GM21447 (cell line): ENCODE measurements around the gene GMEB2.
"Not testable (repeated sequence)": the region's sequence is repeated elsewhere in the genome, so short reads cannot be mapped to it uniquely, and the experiment has no call there.

Experiments
- ATAC-seq: cut with Tn5 transposase; IDR thresholded peaks from one replicate; pipeline ENCODE4 v1.9.1; 2021; ENCODE audit not compliant: unreplicated experiment

The GMEB2 gene

DNA sequence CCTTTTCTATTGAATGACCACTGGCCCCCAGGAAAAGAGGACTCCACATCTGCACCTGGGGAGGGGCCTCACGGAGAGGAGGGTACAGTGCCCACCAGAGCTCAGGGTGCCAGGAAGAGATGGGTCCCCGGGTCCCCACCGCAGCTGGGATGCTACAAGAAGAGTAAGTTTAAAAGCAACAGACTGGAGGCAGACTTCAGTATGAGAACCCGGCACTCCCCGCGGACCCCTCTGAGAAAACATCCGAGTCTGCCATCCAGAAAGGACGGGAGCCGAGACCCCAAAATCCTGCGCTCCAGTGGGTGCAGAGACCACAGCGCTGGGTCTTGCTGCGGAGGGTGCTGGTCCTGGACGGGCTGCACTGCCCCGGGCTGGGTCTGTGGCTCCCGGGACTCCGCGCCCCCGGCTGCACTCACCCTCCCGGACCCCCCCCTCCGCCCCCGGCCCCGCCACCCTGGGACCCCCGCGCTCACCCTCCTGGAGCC lies 53.2 kb downstream of the GMEB2 start:
- ATAC-seq = no peak

DNA sequence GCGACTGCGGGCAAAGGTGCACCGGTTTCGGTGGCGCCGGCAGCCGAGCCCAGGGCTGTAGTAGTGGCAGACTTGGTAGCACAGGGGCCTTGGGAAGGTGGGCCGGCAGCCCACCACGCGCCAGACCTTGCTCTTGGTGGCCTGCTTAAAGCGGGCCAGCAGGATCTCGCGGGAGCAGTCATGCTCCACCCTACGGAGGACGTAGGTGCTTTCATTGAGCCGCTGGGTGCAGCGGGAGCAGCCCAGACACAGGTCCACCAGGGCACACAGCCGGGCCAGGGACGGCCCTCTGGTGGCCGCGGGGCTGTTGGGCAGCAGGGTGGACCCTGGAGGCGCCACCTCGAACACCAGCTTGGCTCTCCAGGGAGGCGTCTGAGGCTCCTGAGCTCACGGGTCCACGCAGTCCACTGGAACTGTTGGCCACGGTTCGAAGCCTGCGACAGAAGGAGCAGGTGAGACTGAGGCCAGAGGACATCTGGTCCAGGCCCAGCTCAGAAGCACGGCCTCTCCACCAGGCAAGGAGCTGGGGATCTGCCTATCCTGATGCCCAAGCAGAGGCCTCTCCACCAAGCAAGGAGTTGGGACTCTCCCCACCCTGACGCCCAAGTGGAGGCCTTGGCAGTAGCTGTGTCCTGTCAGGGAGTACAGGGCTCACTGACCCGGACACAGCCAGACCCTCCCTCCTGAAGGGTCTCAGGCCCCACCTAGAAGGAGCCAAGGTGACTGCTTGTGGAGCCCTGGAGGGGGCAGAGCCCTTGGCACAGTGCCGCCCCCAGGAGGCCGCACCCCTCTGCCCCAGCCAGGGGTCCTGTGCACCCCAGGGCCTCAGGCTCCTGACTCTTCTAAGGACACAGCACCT lies 53.9 kb downstream of the GMEB2 start:
- no peak for ATAC-seq

DNA sequence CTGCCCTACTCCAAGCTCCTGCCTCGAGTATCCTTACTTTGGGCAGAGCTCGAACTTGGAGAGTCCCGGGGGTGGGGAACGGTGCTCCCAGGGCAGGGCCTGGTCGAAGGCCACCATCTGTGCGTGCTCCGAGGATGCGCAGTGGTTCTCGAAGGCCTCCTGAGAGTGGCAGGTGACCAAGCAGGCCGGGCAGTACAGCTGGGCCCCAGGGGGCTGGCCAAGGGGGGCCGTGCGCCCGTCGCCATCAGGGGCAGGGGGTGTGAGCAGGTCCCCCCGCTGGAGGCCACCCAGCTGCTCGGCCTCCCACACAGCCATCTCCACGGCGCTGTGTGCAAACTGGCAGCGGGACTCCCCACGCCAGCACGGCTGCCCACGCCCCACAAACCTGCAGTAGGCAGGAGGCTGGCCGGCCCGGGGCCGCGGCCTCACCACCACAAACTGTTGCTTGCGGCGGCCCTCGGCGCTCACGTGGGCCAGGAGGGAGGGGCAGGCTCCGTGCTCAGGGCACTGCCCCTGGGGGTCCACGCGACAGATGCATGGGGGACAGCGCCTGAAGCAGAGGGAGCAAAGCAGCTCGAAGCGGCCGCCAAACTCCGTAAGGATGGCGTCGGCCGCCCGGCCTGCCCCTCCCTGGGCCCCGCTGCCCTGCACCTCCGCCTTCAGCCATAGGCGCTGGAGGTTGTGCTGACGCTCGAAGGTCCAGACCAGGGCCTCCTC lies 54.7 kb downstream of the GMEB2 start:
- no peak for ATAC-seq

DNA sequence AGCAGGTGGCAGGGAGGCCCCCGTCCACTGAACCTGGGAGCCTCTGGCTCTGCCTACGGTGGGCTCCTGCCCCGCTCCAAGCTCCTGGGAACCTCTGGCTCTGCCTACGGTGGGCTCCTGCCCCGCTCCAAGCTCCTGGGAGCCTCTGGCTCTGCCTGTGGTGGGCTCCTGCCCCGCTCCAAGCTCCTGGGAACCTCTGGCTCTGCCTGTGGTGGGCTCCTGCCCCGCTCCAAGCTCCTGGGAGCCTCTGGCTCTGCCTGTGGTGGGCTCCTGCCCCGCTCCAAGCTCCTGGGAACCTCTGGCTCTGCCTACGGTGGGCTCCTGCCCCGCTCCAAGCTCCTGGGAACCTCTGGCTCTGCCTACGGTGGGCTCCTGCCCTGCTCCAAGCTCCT lies 55.8 kb downstream of the GMEB2 start:
- ATAC-seq = not testable (repeated sequence)

- ATAC-seq = no peak
Observed at GRCh38 chr20:63570281-63571086, 56.4 kb downstream of the GMEB2 start.

DNA sequence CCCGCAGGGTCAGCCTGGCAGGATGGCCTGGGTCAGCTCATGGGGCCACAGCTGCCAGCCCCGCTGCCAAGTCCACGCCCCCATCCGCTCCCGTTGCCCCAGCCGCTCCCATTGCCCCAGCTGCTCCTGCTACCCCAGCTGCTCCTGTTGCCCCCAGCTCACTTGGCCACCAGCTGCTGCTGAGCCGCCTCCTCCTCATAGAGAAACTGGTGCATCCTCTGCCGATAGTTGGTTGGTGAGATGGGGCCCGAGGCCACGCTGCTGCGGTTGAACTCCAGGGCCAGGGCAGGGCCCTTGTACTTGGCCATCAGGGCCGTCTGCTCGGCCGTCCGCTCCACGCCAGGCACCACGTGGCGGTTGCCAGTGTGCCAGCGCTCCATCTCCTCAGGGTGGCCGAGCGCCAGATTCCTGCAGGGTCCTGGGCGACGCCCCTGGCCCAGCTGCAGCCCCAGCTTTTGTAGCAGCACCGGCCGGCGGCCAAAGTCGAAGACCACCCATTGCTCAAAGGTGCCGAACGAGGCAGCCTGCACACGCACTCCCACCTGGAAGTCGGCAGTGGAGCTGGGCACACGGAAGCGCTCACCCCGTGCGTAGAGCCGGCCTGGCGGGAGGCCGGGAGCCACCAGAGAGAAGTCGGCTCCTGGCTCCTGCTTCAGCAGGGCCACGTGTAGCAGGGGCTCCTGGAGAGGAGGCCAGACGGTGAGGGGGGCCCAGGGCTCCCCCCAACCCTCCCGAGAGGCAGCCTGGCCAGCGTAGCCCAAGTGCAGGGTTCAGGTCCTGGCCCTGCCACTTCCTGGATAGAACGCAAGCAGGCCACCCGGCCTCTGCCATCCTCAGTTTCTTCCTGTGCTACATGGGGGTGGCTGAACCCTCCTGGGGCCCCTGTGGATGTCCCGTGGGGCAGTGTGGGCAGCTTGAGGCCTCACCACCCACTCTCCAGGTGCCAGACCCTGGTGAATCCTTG lies 57.6 kb downstream of the GMEB2 start:
- no peak for ATAC-seq

DNA sequence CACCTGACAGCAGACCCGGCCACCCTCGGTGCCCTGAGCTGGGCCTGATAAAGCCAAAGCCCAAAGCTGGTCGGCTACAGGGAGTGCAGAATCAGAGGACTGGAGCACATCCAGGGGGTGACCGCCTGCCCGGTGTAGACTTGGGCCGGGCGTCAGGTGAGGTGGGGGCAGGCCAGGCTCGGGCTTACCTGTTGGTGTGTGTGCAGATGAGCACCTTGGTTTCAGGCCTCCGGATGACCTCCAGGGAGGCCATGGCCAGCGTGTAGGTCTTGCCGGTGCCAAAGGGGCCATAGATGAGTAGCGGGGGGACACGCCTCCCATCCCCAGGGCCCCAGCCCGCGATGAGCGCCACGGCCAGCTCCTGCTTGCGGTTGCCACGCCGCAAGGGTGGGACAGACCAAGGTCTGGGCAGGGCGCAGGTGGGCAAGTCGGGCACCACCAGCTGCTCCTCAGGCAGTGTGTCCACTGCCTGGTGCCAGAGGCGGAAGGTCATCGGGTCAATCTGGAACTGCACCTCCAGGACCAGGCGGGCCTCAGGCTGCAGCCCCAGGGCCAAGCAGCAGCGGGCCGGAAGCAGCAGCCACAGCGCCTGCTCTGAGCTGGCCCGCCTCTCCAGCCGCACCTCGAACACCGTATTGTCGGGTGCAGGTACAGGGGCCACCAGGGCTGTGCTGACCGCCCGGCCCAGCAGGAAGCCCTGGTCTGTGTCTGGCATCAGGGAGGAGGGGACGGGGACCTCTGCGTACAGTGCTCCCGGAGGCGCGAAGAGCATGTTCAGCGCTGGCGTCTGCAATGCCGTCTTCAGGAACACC lies 58.5 kb downstream of the GMEB2 start:
- no peak for ATAC-seq

DNA sequence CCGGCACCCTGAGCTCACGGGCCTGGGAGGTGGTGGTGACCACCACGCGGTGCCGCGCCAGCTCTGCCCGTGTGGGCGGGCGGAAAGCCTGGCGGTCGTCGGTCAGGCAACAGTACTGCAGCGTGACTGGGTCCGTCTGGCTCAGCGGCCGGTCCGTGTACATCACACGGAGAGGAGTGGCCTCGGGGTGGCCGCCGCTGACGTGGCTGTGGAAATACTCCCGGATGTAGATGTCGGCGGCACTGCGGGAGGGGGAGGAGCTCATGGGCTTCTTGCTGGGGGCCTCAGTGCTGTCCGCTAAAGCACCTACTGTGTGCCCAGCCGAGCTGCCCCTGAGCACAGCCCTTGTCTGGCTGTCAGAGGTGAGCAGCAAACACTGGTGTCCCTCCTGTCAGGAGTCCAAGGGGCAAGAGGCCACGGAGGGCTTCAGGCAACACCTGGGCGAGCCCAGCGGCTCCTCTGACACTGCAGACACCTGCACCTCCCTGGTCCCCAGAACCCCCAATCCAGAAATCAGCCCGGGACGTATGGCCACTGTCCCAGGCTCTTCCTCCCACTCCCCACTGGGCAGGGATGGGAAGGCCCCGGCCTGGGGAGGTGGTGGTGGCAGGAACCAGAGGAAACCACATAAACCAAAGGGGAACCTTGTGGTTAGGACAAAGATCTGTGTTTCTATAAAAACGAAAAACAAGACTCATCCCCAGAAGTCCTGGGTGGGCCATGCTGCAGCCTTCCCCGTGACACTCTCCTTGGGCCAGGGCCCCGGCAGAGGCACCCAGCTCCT lies 59.3 kb downstream of the GMEB2 start:
- peak; percentile 64 for ATAC-seq

GRCh38 chr20:63567136-63567385 lies 59.8 kb downstream of the GMEB2 start:
- no peak for ATAC-seq

- ATAC-seq = no peak
Observed at GRCh38 chr20:63566395-63567135, 60.3 kb downstream of the GMEB2 start.

GRCh38 chr20:63565699-63566335 lies 61.1 kb downstream of the GMEB2 start:
- ATAC-seq = no peak

DNA sequence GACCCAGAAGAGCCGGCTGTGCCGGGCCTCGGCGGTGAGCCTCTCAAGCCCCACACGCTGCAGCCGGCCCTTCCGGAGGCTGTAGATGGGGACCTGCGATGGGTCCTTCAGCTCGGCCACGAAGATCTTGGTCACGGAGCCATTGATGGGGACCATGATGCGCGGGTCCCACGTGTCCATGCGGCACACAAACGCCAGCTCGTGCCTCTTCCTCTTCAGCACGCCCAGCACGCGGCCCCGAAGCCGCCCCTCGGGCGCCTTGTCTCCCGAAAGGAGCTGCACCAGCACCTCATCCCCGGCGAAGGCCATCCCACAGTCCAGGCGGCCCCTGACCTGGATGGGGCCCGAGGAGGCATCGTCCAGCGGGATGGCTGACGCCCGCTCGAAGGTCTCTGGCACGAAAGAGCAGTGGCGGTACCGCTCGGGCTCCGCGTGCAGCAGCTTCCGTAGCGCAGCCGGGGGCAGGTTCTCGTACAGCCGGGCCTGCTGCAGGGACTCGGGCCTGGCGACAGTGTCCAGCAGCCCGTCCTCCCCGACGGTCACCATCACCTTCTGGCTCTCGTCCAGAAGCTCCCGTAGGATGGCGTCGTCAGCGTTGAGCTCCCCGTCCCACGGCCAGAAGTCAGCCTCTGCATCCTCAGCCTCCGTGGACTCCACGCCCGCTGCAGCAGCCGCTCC lies 61.7 kb downstream of the GMEB2 start:
- no peak for ATAC-seq

DNA sequence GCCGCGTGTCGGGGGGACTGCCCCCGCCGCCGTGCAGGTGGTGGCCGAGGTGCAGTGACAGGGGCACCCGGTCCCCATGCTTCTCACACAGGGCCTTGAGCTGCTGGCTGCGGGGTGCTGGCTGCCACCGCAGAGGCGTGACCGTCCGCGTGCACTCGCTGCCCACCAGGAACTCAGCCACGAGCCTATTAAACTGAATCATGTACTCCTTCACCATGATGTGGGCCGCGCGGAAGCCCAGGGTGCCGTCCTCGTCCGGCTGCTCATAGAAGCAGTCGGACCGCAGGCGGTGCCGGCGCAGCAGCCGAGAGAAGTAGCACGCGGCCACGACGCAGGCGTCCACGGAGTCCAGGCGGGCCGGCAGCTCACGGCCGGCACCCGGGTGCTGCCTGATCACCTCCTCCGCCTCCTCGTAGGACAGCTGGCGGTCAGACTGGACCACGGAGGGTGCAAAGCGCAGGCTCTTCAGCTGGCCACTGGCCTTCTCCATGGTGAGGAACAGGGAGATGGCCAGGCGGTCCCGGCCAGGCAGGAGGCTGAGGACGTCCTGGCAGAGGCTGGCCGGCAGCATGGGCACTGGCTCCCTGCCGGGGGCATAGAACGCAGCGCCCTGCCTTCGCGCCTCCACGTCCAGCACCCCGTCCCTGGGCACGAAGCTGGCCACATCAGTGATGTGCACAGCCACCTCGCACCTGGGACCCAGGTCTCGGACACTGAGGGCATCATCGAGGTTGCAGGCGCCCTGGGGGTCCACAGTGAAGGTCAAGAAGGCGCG lies 62.7 kb downstream of the GMEB2 start:
- no peak for ATAC-seq

DNA sequence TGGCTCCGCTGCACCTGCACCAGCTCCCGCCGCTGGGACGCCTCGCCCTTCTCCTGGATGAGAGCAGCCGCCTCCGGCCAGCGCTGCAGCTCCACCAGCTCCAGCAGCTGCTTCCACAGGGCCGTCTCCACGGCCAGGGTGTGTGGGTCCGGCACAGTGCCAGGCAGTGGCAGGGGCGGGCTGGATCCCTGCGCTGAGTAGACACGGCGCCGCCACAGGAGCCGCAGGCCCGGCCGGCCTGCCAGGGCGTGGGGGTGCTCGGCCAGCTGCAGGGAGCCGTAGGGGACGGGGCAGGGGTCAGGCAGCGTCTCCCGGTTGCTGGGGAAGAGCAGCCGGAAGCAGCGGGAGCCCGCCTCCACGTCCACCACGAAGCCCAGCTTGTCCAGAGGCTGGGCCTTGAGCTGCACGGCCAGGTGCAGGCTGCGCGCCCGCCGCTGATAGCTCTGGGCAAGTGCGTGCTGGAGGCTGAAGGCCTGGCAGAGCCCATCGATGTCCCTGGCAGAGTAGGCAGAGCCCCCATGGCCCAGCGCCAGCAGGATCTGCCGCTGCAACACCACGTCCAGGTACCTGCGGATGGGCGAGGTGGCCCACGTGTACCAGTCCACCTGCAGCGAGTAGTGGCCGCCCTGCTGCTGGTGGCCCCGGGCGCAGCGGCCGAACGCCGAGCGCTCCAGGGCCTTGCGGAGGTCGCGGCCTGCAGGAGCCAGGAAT lies 63.5 kb downstream of the GMEB2 start:
- no peak for ATAC-seq

DNA sequence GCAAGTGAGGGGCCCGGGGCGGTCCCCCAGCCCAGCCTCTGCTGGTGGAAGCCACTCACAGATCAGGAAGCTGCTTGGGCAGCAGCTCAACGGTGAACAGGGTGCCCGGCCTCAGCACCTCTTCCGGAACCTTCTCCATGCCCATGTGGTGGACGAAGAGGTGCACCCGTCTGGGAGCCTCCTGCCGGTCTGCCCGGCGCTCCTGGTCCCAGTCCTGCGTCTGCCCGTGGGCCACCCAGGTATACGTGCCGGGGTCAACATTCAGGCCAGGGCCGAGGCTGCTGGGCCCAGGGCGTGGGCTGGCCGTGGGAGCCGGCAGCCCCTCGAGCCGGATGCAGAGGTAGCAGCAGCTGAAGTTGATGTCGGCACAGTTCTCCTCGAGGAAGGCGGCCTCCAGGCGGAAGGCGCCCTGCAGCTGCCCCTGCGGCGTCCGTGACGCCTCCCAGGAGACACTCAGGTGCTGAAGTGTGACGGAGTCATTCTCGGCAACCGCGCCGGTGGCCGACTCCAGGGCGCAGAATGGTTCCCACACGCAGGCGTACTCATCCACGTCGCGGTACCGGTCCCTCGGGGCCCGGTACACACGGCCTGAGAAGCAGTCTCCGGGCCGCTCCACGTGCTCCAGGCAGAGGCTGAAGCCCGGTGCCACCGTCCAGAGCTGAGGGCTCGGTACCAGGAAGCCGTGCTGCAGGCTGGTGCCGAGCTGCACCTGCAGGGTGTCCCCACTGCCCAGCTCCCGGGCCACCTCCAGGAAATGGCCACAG lies 64.3 kb downstream of the GMEB2 start:
- no peak for ATAC-seq
